Osteoblast (primary cell): ENCODE results near the gene RGPD8. TPM values are rescaled to one million over a fixed set of nuclear protein-coding genes. Genes with fewer than 3 reads are reported as not detected.
"Not testable (repeated sequence)": the region's sequence is repeated elsewhere in the genome, so short reads cannot be mapped to it uniquely, and the experiment has no call there.

Source experiments
- DNase-seq: peaks from one replicate; pipeline ENCODE4 v3.0.0; 2011; ENCODE audit warnings: low spot score, mixed read lengths; ENCODE audit not compliant: insufficient read length; ENCODE audit errors: missing footprints
- H2AFZ ChIP-seq: 2 replicates; pipeline ENCODE4 v1.6.0; 2011; ENCODE audit warnings: mild to moderate bottlenecking, low read length
- H3K27ac ChIP-seq: 2 replicates; pipeline ENCODE4 v1.5.1; 2011; ENCODE audit warnings: mild to moderate bottlenecking, low read depth, low read length, moderate library complexity
- H3K27me3 ChIP-seq: 2 replicates; pipeline ENCODE4 v1.6.0; 2012; ENCODE audit warnings: mild to moderate bottlenecking, control low read depth, inconsistent platforms, low read length, moderate library complexity; ENCODE audit not compliant: insufficient read depth
- H3K36me3 ChIP-seq: 2 replicates; pipeline ENCODE4 v1.5.1; 2011; ENCODE audit warnings: mild to moderate bottlenecking, low read length, control low read depth, moderate library complexity; ENCODE audit not compliant: insufficient read depth
- H3K4me1 ChIP-seq: 2 replicates; pipeline ENCODE4 v1.5.1; 2011; ENCODE audit warnings: mild to moderate bottlenecking, low read length, control low read depth, moderate library complexity; ENCODE audit not compliant: insufficient read depth
- H3K4me2 ChIP-seq: 2 replicates; pipeline ENCODE4 v1.6.0; 2011; ENCODE audit warnings: mild to moderate bottlenecking, low read length; ENCODE audit not compliant: insufficient read depth
- H3K4me3 ChIP-seq: fragments of 200-600 bp; sonication (generic); 3 replicates; pipeline ENCODE4 v1.5.1; 2012; ENCODE audit warnings: mild to moderate bottlenecking, low read length, inconsistent platforms; ENCODE audit not compliant: insufficient read depth
- H3K79me2 ChIP-seq: 2 replicates; pipeline ENCODE4 v1.6.0; 2012; ENCODE audit warnings: mild to moderate bottlenecking, low read length, control low read depth, inconsistent platforms; ENCODE audit not compliant: insufficient read depth
- H3K9me3 ChIP-seq: 2 replicates; pipeline ENCODE4 v1.5.1; 2011; ENCODE audit warnings: low read depth, low read length, control low read depth
- H4K20me1 ChIP-seq: 2 replicates; pipeline ENCODE4 v1.6.0; 2012; ENCODE audit warnings: mild to moderate bottlenecking, low read length, control low read depth; ENCODE audit not compliant: insufficient read depth
- CTCF ChIP-seq: IDR thresholded peaks from 2 replicates; pipeline ENCODE4 v1.5.1; 2011; ENCODE audit warnings: mild to moderate bottlenecking, low read depth, low read length, moderate library complexity; ENCODE audit errors: extremely low read depth
- total RNA-seq: library from RNA; depleted of rRNA; stranded (reverse); fragments of >200 nt; gene quantifications from 2 replicates; pipeline ENCODE4 v1.2.3, GENCODE V29; 2012

RGPD8 gene
- 21.5 and 25.0 TPM in 2 replicates for total RNA-seq

- not testable (repeated sequence) for H3K36me3 ChIP-seq, H3K27me3 ChIP-seq, H3K9me3 ChIP-seq, H3K4me1 ChIP-seq, H2AFZ ChIP-seq, H4K20me1 ChIP-seq
- peak; percentile 39 for TF ChIP-seq CTCF
- Histone ChIP-seq H3K27ac (peak within 1 kb of the TSS; percentile 56), H3K4me2 (peak within 1 kb of the TSS; percentile 77), H3K4me3 (peak within 1 kb of the TSS; percentile 74), H3K79me2 (peaks cover 14% of the 10 kb centered on the region)
- peak; percentile 83 for DNase-seq
Observed at GRCh38 chr2:112433480-112433879, at the start of gene RGPD8. RGPD8 (minus strand) TSS chr2:112433645; CDS start chr2:112433453, 192 bp downstream.

GRCh38 chr2:112483042-112483473, 49.6 kb upstream of the RGPD8 start:
- TF ChIP-seq CTCF, result no peak
- peaks cover 53% of the 10 kb centered on the region for H3K79me2 ChIP-seq
- H3K36me3 ChIP-seq, result peaks cover 17% of the 10 kb centered on the region
- no peaks in the 10 kb centered on the region for H3K27me3 ChIP-seq
- H3K27ac ChIP-seq, result peak overlapping the region; percentile 74
- peak overlapping the region; percentile 5 for H2AFZ ChIP-seq
- peak overlapping the region; percentile 87 for H3K4me3 ChIP-seq
- peaks cover 8% of the 10 kb centered on the region for H4K20me1 ChIP-seq
- peak overlapping the region; percentile 80 for H3K4me2 ChIP-seq
- no peaks in the 10 kb centered on the region for H3K9me3 ChIP-seq
- peak; percentile 95 for DNase-seq
- H3K4me1 ChIP-seq, result peaks cover 9% of the 10 kb centered on the region

- Histone ChIP-seq H3K4me2 (peak overlapping the region; percentile 80), H4K20me1 (peaks cover 6% of the 10 kb centered on the region), H2AFZ (peak overlapping the region; percentile 5), H3K4me3 (peak overlapping the region; percentile 87), H3K9me3 (no peaks in the 10 kb centered on the region), H3K27me3 (no peaks in the 10 kb centered on the region), H3K36me3 (peaks cover 16% of the 10 kb centered on the region), H3K4me1 (peaks cover 9% of the 10 kb centered on the region), H3K79me2 (peaks cover 47% of the 10 kb centered on the region), H3K27ac (peak overlapping the region; percentile 74)
- peak; percentile 93 for DNase-seq
- TF ChIP-seq CTCF, result no peak
Observed at GRCh38 chr2:112482309-112483041, 49.0 kb upstream of the RGPD8 start.

- DNase-seq, result peak; percentile 99
- TF ChIP-seq CTCF, result no peak
- peaks cover 6% of the 10 kb centered on the region for H4K20me1 ChIP-seq
Observed at GRCh38 chr2:112481528-112482233, 48.2 kb upstream of the RGPD8 start, which contains the start of gene TTL. TTL (plus strand) TSS chr2:112482156; CDS start chr2:112482345, 189 bp downstream.

More at GRCh38 chr2:112481528-112482233, 48.2 kb upstream of the RGPD8 start, which contains the start of gene TTL:
- Histone ChIP-seq H3K4me3 (peak within 1 kb of the TSS; percentile 87), H3K79me2 (peaks cover 39% of the 10 kb centered on the region), H2AFZ (peak within 1 kb of the TSS; percentile 78), H3K4me1 (peaks cover 9% of the 10 kb centered on the region), H3K27me3 (no peaks in the 10 kb centered on the region), H3K36me3 (peaks cover 11% of the 10 kb centered on the region), H3K9me3 (no peaks in the 10 kb centered on the region), H3K27ac (peak within 1 kb of the TSS; percentile 74), H3K4me2 (peak within 1 kb of the TSS; percentile 81)
